ENCODE data around the gene DPF3.

DPF3 gene

GRCh38 chr14:72633551-72633950 lies 260.4 kb downstream of the DPF3 start:
- H3K36me3 Mint-ChIP-seq (ENCODE audit: low read depth) = no peaks in the 10 kb centered on the region
- peaks cover 4% of the 10 kb centered on the region for H3K4me1 Mint-ChIP-seq (ENCODE audit: low read depth)
- no peaks in the 10 kb centered on the region for H3K9me3 Mint-ChIP-seq
- H3K27ac Mint-ChIP-seq = no peak overlapping the region
- no peak overlapping the region for H3K4me3 Mint-ChIP-seq
- peaks cover 46% of the 10 kb centered on the region for H3K27me3 Mint-ChIP-seq (ENCODE audit: low read depth)

- H3K4me1 Mint-ChIP-seq (ENCODE audit: low read depth) = peaks cover 4% of the 10 kb centered on the region
- H3K27ac Mint-ChIP-seq = no peak overlapping the region
- no peaks in the 10 kb centered on the region for H3K36me3 Mint-ChIP-seq (ENCODE audit: low read depth)
- no peak overlapping the region for H3K4me3 Mint-ChIP-seq
- H3K9me3 Mint-ChIP-seq = no peaks in the 10 kb centered on the region
- H3K27me3 Mint-ChIP-seq (ENCODE audit: low read depth) = peaks cover 53% of the 10 kb centered on the region
These were observed 261.2 kb downstream of the DPF3 start for GRCh38 chr14:72632727-72633126.

- H3K36me3 Mint-ChIP-seq (ENCODE audit: low read depth) = no peaks in the 10 kb centered on the region
- no peak overlapping the region for H3K4me3 Mint-ChIP-seq
These were observed 262.5 kb downstream of the DPF3 start for GRCh38 chr14:72631401-72631800.

GRCh38 chr14:72630374-72630773 lies 263.5 kb downstream of the DPF3 start:
- H3K36me3 Mint-ChIP-seq (ENCODE audit: low read depth) = no peaks in the 10 kb centered on the region
- H3K27me3 Mint-ChIP-seq (ENCODE audit: low read depth) = peaks cover 61% of the 10 kb centered on the region
- H3K27ac Mint-ChIP-seq = no peak overlapping the region
- H3K4me3 Mint-ChIP-seq = no peak overlapping the region
- peaks cover 4% of the 10 kb centered on the region for H3K4me1 Mint-ChIP-seq (ENCODE audit: low read depth)
- peaks cover 19% of the 10 kb centered on the region for H3K9me3 Mint-ChIP-seq

More at GRCh38 chr14:72631401-72631800, 262.5 kb downstream of the DPF3 start:
- Mint-ChIP-seq H3K27me3 (ENCODE audit: low read depth) (peaks cover 60% of the 10 kb centered on the region), H3K27ac (no peak overlapping the region), H3K4me1 (ENCODE audit: low read depth) (peaks cover 4% of the 10 kb centered on the region), H3K9me3 (peaks cover 12% of the 10 kb centered on the region)

- Mint-ChIP-seq H3K36me3 (ENCODE audit: low read depth) (no peaks in the 10 kb centered on the region), H3K27ac (no peak overlapping the region), H3K4me1 (ENCODE audit: low read depth) (no peaks in the 10 kb centered on the region), H3K4me3 (no peak overlapping the region), H3K27me3 (ENCODE audit: low read depth) (peaks cover 54% of the 10 kb centered on the region), H3K9me3 (peaks cover 19% of the 10 kb centered on the region)
These were observed 264.4 kb downstream of the DPF3 start for GRCh38 chr14:72629534-72629933.

GRCh38 chr14:72625689-72626088 lies 268.2 kb downstream of the DPF3 start:
- Mint-ChIP-seq H3K4me1 (ENCODE audit: low read depth) (peaks cover under 1% of the 10 kb centered on the region), H3K36me3 (ENCODE audit: low read depth) (no peaks in the 10 kb centered on the region), H3K9me3 (peaks cover 28% of the 10 kb centered on the region), H3K27me3 (ENCODE audit: low read depth) (peaks cover 43% of the 10 kb centered on the region), H3K27ac (no peak overlapping the region), H3K4me3 (no peak overlapping the region)

- no peak overlapping the region for H3K27ac Mint-ChIP-seq
- no peaks in the 10 kb centered on the region for H3K36me3 Mint-ChIP-seq (ENCODE audit: low read depth)
- H3K27me3 Mint-ChIP-seq (ENCODE audit: low read depth) = peaks cover 29% of the 10 kb centered on the region
- peaks cover 3% of the 10 kb centered on the region for H3K4me1 Mint-ChIP-seq (ENCODE audit: low read depth)
- H3K9me3 Mint-ChIP-seq = peaks cover 17% of the 10 kb centered on the region
- H3K4me3 Mint-ChIP-seq = no peak overlapping the region
These were observed 272.4 kb downstream of the DPF3 start for GRCh38 chr14:72621387-72622065.

- H3K27me3 Mint-ChIP-seq (ENCODE audit: low read depth) = peaks cover 30% of the 10 kb centered on the region
- no peak overlapping the region for H3K27ac Mint-ChIP-seq
- H3K4me3 Mint-ChIP-seq = no peak overlapping the region
- peaks cover 8% of the 10 kb centered on the region for H3K9me3 Mint-ChIP-seq
- no peaks in the 10 kb centered on the region for H3K36me3 Mint-ChIP-seq (ENCODE audit: low read depth)
- peaks cover 6% of the 10 kb centered on the region for H3K4me1 Mint-ChIP-seq (ENCODE audit: low read depth)
These were observed 274.0 kb downstream of the DPF3 start for GRCh38 chr14:72619881-72620280.

GRCh38 chr14:72619111-72619571 lies 274.8 kb downstream of the DPF3 start:
- H3K36me3 Mint-ChIP-seq (ENCODE audit: low read depth) = no peaks in the 10 kb centered on the region
- peaks cover 6% of the 10 kb centered on the region for H3K4me1 Mint-ChIP-seq (ENCODE audit: low read depth)

GRCh38 chr14:72618424-72618823 lies 275.5 kb downstream of the DPF3 start:
- peaks cover 6% of the 10 kb centered on the region for H3K4me1 Mint-ChIP-seq (ENCODE audit: low read depth)
- no peak overlapping the region for H3K4me3 Mint-ChIP-seq
- H3K27me3 Mint-ChIP-seq (ENCODE audit: low read depth) = peaks cover 30% of the 10 kb centered on the region
- peaks cover 7% of the 10 kb centered on the region for H3K9me3 Mint-ChIP-seq
- no peaks in the 10 kb centered on the region for H3K36me3 Mint-ChIP-seq (ENCODE audit: low read depth)
- H3K27ac Mint-ChIP-seq = no peak overlapping the region

More at GRCh38 chr14:72619111-72619571, 274.8 kb downstream of the DPF3 start:
- no peak overlapping the region for H3K4me3 Mint-ChIP-seq
- peaks cover 8% of the 10 kb centered on the region for H3K9me3 Mint-ChIP-seq
- H3K27me3 Mint-ChIP-seq (ENCODE audit: low read depth) = peaks cover 30% of the 10 kb centered on the region
- no peak overlapping the region for H3K27ac Mint-ChIP-seq

GRCh38 chr14:72617391-72618031 lies 276.4 kb downstream of the DPF3 start:
- H3K4me3 Mint-ChIP-seq = no peak overlapping the region
- no peak overlapping the region for H3K27ac Mint-ChIP-seq
- H3K4me1 Mint-ChIP-seq (ENCODE audit: low read depth) = peaks cover 7% of the 10 kb centered on the region
- H3K36me3 Mint-ChIP-seq (ENCODE audit: low read depth) = no peaks in the 10 kb centered on the region
- H3K27me3 Mint-ChIP-seq (ENCODE audit: low read depth) = peaks cover 27% of the 10 kb centered on the region
- peaks cover under 1% of the 10 kb centered on the region for H3K9me3 Mint-ChIP-seq

GRCh38 chr14:72616811-72617210 lies 277.1 kb downstream of the DPF3 start:
- Mint-ChIP-seq H3K36me3 (ENCODE audit: low read depth) (no peaks in the 10 kb centered on the region), H3K4me1 (ENCODE audit: low read depth) (peaks cover 10% of the 10 kb centered on the region), H3K27ac (no peak overlapping the region), H3K9me3 (no peaks in the 10 kb centered on the region), H3K4me3 (no peak overlapping the region), H3K27me3 (ENCODE audit: low read depth) (peaks cover 28% of the 10 kb centered on the region)

- Mint-ChIP-seq H3K27ac (no peak overlapping the region), H3K36me3 (ENCODE audit: low read depth) (no peaks in the 10 kb centered on the region), H3K4me3 (no peak overlapping the region), H3K9me3 (no peaks in the 10 kb centered on the region), H3K27me3 (ENCODE audit: low read depth) (peaks cover 28% of the 10 kb centered on the region), H3K4me1 (ENCODE audit: low read depth) (peaks cover 10% of the 10 kb centered on the region)
These were observed 277.6 kb downstream of the DPF3 start for GRCh38 chr14:72616294-72616693.

- Mint-ChIP-seq H3K27me3 (ENCODE audit: low read depth) (peaks cover 30% of the 10 kb centered on the region), H3K36me3 (ENCODE audit: low read depth) (no peaks in the 10 kb centered on the region), H3K4me3 (no peak overlapping the region), H3K9me3 (no peaks in the 10 kb centered on the region), H3K27ac (no peak overlapping the region), H3K4me1 (ENCODE audit: low read depth) (peaks cover 9% of the 10 kb centered on the region)
These were observed 278.3 kb downstream of the DPF3 start for GRCh38 chr14:72615451-72616121.

Data from T-helper 1 cell treated with Interleukin-12 subunit alpha and Interleukin-12 subunit beta and Interleukin-4 antibody, amounts not matched to agents 30 μg/mL and 1 μg/mL, for 36 hours (primary cell).